Measurements from ENCODE around the gene ANKS1B. TPM values are rescaled to one million over a fixed set of nuclear protein-coding genes. Genes with fewer than 3 reads are reported as not detected.
"Not testable (repeated sequence)": the region's sequence is repeated elsewhere in the genome, so short reads cannot be mapped to it uniquely, and the experiment has no call there.

The ANKS1B gene
- polyA plus RNA-seq, 1 donor: 4.8 TPM

DNA sequence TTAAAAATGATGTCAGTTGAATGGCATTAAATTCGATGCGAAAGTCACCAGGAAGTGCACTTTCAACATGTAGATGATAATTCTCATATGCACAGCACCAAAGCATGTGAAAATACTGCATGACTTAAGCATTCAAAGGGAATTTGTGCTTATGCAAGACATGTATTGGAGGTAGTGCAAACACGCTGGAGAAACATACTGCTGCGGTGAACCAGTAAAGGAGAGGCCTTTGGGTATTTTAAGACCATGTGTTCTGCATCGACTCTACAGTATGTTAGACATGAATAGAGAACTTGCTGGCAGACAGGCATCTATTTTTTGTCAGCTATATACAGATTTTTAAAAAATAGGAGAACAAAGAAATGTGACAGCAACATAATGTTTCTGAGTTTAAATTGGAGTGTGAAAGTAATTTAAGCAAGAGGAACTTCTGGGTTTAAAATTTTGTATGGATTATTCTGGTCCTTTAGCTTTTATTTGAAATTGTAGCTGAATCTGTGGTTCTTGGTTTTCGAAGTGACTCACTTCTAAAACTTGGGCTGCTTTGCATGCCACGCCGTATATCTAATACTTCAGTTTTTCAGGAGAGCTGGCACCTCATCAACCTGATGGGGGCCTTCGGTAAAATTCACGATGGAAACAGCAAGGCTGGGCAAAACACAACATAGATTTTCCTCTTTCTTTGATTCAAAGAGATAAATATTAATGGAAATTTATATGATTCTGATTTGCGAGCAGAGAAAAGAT lies 930.9 kb downstream of the ANKS1B start:
- DNase-seq: no peak

DNA sequence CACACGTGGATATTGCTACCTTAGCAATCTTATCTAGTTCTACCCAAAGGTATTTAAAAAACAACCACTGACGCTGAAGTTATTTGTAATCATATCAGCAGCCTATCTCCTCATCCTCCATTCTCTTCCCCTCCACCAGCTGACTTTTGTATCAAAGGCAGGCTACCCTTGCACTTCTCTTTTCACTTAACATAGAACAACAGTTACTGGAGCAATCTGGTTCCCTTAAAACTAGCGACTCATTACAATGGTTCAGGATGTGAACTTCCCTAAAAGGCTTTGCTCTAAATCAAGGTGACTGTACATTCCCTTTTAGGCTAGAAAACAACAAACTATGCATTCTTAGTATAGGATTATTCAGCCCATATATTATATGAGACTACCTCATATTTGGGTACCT lies 935.0 kb downstream of the ANKS1B start:
- DNase-seq: no peak

- DNase-seq: no peak
These were observed 939.6 kb downstream of the ANKS1B start for GRCh38 chr12:99045158-99045557.

- DNase-seq: peak; percentile 54
These were observed 941.3 kb downstream of the ANKS1B start for GRCh38 chr12:99043319-99043914.

GRCh38 chr12:99042226-99042625 lies 942.5 kb downstream of the ANKS1B start:
- DNase-seq: no peak

- DNase-seq: no peak
These were observed 945.2 kb downstream of the ANKS1B start for GRCh38 chr12:99039367-99040120.

DNA sequence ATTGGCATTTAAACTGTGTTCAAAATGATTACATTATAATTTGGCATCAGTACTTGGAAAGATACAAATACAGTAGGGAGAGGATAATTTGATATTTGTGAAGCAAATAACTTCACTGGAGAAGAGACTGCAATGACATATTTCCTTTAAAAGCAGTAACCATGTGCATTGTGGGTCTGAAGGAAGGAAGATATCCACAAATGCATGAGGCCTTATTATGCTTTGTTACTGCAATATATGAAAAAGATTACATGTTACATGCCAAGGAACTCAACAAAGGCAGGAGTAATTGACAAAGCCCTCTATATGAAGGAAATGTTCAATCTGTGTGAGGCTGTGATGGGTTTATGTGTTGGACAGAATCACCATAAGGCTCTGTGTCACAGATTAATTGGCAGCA lies 948.2 kb downstream of the ANKS1B start:
- DNase-seq: no peak

DNA sequence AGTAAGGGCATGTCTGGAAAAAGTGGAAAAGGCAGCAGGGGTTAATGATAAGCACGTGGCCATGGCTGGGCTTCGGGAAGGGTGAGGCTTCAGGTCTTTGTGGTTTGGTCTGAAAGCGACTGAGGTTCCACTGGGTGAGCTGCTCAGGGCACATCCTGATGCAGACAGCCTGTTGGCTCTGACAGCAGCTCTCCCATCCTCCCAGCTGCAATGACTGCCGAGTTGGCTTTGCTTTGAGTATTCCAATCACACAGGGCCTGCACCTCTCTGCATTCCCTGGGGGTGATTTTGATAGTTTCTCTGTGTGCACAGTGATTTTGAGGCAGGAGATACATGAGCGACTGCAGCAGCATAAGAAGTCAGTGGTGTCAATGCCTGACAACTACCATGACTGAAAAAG lies 948.9 kb downstream of the ANKS1B start:
- no peak for DNase-seq

- not testable (repeated sequence) for DNase-seq
These were observed 950.5 kb downstream of the ANKS1B start for GRCh38 chr12:99034201-99034600.

- peak; percentile 5 for DNase-seq
These were observed 955.0 kb downstream of the ANKS1B start for GRCh38 chr12:99029511-99030271.

DNA sequence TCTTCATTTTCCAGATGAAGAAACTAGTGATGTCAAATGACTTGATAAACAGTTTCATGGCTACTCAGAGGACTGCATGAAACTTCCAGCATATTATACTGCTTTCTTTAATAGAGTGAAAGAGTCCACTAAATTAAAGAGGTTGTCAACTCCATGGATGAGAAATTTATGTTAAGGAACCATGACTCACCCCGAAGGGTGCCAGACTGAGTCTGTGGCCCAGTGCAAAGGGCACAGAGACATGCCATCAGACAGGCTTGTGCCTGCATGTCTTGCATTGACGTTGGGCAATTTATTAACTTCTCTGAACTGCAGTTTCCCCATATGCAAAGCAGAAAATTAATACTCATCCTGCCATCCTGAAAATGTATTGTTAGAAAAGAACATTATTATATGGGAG lies 957.3 kb downstream of the ANKS1B start:
- no peak for DNase-seq

DNA sequence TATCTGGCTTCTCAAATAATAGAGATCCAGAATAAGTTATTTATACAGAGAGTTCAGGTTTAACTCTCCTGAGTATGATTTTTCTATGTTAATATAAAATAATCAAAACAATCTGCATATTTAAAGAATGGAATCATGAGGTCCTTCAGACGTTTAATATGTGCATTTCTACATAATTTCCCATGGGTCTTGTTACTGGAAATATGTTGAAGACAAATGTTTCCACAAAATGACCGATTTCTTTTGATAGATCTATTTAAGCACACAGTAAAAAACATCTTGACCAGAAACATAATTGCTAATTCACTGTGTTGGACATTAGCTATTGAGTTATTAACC lies 957.7 kb downstream of the ANKS1B start:
- no peak for DNase-seq

DNA sequence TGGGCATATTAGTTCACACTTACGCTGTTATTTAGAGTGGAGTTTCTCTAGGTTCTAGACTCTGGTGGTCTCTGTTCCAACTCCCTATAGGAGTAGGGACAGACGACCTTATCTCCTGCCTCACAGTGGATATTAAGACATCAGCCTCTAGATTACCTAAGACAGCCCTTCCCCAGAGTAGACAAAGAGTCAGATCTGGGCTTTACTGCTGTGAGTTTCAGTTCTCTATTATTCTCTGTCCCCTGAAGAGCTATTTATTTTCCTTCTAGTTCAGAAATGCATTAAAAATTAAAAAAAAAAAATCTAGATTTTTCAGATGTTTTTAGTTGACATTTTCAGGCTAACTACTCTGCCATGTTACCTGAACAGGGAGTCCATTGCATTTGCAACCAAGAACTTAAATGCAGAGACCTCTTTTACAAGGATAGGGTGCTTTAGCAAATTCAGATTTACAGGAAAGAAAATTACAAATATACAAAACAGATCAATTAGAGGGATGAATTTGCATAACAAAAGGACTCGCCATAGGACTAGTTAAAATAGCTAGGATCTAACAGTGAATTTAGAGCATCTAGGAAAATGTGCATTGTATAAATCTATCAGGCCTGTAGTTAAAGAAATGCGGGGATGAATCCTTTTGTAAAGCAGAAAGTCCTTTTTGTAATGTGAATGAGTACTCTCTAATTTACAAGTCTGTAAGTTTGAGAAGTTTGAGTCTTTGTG lies 958.2 kb downstream of the ANKS1B start:
- no peak for DNase-seq

DNA sequence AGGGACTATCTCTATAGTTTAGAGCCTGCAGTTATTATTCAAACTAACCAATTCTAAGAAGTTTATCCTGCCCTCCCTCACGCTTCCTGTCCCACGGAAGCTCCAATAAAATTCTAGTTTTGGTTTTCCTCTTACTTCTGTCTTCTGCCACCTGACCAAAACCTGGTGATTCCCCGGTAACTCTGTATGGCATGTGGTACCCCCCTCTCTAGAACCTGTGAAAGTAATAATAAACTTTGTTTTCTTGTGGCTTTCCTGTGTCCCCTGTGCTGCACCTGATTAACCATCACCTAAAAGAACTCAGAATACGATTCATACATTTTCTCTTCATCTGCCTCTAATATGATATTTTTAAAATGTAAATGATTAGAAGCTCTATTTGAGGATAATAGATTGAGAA lies 959.9 kb downstream of the ANKS1B start:
- DNase-seq: no peak

DNA sequence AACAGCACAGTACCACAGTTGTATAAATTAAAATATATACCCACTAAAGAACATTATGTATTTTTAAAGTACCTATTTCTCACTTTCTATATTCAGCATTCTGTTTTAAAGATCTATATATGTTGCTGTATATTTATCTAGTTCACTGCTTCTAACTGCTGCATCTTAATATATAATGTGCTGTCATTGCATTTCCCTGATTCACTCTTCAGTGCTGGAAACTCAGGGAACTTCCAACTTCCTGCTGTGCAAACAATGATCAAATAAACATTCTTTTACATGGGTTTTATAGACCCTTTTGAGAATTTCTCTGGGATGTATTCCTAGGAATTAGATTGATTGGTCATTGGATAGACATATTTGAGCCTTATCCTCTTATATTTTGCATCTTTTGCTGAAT lies 960.5 kb downstream of the ANKS1B start:
- DNase-seq: no peak

GRCh38 chr12:99020871-99021270 lies 963.9 kb downstream of the ANKS1B start:
- no peak for DNase-seq

GRCh38 chr12:99019798-99020197 lies 964.9 kb downstream of the ANKS1B start:
- no peak for DNase-seq

- no peak for DNase-seq
These were observed 966.8 kb downstream of the ANKS1B start for GRCh38 chr12:99017971-99018370.

DNA sequence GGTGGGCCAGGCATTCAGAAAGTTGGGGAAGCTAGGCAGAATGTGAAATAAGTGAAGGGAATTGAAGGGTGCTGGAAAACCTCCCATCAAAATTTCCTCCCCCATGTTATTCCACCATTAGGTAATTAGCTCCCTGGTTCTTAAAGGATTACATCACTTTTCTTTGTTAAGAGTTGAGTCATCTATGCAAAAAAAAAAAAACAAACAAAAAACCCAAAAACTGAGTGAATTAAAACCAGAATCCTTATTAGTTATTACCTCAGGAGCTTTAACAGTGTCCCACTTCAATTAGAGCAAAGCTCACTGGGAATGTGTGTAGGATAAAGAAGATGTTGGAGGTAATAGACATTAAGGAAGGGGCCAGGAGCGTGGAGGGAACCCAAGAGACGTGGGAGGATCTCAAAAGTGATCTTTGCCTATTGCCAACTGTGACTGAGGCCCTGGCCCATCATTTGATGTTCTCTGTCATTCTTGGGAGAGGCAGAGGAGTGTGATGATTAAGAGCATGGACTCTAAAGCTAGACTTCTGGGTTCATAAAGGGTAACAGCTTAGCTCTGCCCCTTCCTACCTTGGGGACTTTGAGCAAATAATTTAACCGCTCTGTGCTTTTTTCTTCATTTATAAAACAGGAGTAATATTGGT lies 975.0 kb downstream of the ANKS1B start:
- DNase-seq: no peak

DNA sequence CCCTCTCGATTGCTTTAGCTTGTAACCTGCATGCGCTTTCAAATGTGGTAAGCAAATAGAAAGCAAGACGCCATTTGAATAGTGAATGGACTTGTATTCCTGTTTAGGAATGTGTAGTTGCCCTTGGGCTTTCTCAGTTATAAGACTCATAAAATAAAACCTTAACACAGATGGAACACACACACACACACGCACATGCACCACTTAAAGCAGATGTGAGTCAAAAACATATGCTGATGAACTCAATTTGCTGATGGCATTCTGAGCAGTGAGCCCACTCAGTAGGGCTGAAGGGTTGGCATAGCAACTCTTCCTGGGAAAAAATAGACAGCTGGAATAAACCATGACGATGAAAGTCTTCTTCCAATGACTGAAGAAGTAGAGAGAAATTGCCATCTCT lies 979.1 kb downstream of the ANKS1B start:
- no peak for DNase-seq

DNA sequence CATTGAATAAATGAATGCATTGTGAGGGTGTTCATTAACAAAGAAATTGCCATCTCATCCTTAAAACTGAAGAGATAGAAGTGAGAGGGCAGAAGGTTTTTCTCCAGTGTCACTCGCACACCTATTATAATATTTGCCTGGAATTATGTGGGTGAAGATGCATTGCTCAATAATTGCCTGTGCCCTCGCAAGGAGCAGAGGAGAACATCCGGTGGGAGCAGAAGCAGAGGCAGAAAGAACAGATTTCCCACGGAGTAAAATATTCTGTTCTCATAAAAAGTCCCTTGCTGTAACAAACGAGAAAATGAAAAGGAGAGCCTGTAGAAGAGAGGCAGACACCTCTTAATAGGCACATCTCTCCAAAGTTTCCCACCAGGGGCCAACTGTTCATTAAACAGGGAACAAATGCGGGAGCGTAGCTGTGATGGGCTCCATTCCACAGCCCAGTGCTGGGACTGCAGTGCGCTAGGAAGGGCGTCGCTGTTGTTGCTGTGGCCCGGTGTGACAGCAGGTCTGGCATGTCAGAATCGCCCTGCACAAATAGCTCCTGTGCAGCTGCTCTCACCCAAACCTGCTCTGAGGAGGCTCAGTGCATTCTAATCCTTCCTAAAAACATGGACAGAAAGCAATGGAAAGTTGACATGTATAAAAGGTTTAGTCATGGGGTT lies 979.8 kb downstream of the ANKS1B start:
- DNase-seq: no peak

Data from left kidney (tissue), 2 donors.